PC-9 (cell line): Measurements from ENCODE around the gene ADAMTS19.

ENCODE experiments used
- EZH2 ChIP-seq: fragments of 200-600 bp; sonication (generic); IDR thresholded peaks from 2 replicates; pipeline ENCODE4 v1.8.0; 2017; ENCODE audit warnings: antibody characterized with exemption, low read depth
- TF ChIP-seq, protein P1 (sequence below): fragments of 200-600 bp; sonication (generic); conservative IDR thresholded peaks from 2 replicates; pipeline ENCODE4 v1.6.1; 2017; ENCODE audit warnings: mixed run types, antibody characterized with exemption, mild to moderate bottlenecking, moderate library complexity

DNA sequence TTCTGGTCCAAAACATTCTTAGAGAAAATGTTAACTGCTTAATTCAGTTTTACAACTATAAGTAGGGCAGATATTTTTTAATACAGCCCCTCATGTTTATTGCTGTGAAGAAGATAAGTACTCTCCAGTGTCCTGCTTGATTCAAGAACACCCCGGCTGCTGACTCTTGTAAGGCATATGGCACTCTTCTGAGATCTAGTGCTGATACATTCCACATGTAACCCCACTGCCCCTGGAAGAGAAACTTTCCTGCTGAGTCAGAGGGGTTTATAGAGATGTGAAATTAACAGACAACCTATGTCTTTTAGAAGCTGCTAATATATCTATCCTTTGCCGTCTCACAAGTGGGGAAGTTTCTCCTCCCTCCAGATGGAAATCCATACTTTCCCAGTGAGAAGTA, 286.8 kb downstream of the ADAMTS19 start:
- TF ChIP-seq, protein P1, sequence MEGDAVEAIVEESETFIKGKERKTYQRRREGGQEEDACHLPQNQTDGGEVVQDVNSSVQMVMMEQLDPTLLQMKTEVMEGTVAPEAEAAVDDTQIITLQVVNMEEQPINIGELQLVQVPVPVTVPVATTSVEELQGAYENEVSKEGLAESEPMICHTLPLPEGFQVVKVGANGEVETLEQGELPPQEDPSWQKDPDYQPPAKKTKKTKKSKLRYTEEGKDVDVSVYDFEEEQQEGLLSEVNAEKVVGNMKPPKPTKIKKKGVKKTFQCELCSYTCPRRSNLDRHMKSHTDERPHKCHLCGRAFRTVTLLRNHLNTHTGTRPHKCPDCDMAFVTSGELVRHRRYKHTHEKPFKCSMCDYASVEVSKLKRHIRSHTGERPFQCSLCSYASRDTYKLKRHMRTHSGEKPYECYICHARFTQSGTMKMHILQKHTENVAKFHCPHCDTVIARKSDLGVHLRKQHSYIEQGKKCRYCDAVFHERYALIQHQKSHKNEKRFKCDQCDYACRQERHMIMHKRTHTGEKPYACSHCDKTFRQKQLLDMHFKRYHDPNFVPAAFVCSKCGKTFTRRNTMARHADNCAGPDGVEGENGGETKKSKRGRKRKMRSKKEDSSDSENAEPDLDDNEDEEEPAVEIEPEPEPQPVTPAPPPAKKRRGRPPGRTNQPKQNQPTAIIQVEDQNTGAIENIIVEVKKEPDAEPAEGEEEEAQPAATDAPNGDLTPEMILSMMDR = no peak
- TF ChIP-seq EZH2 = no peak
